Body of pancreas (tissue), 4 donors: Measurements from ENCODE around the gene ASB18.

Experiments
- POLR2A ChIP-seq, 3 donors: fragments of 450-650 bp; IDR thresholded peaks; one replicate each; pipeline ENCODE4 v1.6.1; 2016; ENCODE audit warnings: antibody characterized with exemption in 3 of 3, mild to moderate bottlenecking in 2 of 3
- TF ChIP-seq, protein P1 (sequence below), 7 experiments: fragments of 450-650 bp in 4 of 7; fragments of 200-600 bp in 3 of 7; sonication (generic) in 3 of 7; IDR thresholded peaks; one replicate each; pipeline ENCODE4 v1.5.1; 2016 to 2019; ENCODE audit warnings: antibody characterized with exemption in 7 of 7

DNA sequence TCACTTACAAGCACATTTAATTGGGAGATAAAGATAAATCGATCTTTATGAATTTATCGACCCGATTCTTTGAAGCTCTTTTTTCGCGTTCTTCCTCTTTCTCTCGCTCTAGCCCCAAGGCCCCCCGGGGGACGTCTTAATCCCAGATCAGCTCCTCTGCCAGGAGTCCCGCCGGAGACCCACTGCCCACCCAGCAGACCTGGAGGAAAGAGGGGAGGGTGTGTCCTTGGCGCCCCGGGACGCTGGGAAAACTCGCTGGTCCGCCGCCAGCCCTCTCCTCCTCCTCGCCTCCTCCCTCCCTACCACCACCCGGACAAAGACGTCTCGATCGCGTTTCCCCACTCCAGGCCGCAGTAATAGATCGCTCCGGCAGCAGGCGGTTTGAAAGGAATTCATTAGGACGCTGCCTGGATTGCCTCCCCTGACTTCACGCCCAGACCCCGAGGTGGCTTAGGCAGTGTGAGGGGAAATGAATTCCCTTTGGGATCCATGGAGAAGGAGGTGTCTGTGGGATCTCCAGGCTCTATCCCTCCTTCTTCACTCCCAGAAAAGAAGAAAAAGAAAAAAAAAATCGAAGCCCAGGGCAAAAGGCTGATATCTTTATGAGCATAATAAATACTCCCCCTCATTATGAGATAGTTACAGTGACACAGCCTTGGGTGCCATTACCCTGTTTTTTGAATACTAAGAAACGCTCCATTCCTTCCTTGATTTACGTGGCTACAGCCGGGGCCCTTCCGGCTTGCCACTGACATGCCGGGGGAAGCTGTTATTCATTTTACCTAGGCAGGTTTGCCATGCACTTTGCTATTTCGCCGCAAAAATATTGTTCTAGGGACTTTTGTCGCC lies 94.2 kb downstream of the ASB18 start:
- TF ChIP-seq, protein P1, sequence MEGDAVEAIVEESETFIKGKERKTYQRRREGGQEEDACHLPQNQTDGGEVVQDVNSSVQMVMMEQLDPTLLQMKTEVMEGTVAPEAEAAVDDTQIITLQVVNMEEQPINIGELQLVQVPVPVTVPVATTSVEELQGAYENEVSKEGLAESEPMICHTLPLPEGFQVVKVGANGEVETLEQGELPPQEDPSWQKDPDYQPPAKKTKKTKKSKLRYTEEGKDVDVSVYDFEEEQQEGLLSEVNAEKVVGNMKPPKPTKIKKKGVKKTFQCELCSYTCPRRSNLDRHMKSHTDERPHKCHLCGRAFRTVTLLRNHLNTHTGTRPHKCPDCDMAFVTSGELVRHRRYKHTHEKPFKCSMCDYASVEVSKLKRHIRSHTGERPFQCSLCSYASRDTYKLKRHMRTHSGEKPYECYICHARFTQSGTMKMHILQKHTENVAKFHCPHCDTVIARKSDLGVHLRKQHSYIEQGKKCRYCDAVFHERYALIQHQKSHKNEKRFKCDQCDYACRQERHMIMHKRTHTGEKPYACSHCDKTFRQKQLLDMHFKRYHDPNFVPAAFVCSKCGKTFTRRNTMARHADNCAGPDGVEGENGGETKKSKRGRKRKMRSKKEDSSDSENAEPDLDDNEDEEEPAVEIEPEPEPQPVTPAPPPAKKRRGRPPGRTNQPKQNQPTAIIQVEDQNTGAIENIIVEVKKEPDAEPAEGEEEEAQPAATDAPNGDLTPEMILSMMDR (IDR thresholded peaks at IDR 0.05), result no peak
- no peak for TF ChIP-seq POLR2A (IDR thresholded peaks at IDR 0.05)
